ENCODE measurements around the gene LMO2. TPM values are rescaled to one million over a fixed set of nuclear protein-coding genes. Genes with fewer than 3 reads are reported as not detected.

Gene LMO2
- total RNA-seq, 1 experiment from 2014 or later = 0.33 TPM

DNA sequence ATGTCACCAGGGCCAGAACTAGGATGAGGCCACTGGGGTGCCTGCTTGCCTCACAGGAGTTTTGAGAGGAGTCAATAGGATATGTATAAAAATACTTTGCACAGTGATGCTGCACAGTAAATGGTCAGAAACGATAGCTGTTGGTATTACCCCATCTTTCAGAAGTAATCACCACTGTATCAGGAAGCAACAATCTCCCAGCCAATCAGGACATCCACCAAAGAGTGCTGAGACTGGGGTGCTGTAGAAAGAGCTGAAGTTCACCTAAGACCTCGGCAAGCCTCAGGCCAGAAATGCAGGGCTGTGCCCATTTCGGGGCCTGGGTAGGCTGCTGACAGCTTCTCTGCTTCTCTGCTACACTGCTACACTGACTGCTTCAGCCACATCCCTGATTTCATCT is 17.4 kb downstream of the LMO2 start:
- DNase-seq = no peak
- no peak overlapping the region for H3K23ac ChIP-seq (ENCODE audit: insufficient read length, low read depth, low read length)
- Mint-ChIP-seq H3K27me3 (ENCODE audit: low read depth) (peaks cover 68% of the 10 kb centered on the region), H3K4me3 (no peak overlapping the region), H3K36me3 (ENCODE audit: insufficient read depth in 1 of 3, low read depth in 3 of 3) (no peaks in the 10 kb centered on the region), H3K9me3 (no peaks in the 10 kb centered on the region), H3K27ac (no peak overlapping the region), H3K4me1 (peaks cover 10 to 15% of the 10 kb centered on the region in 2 experiments)
- no peak overlapping the region for H2BK15ac ChIP-seq (ENCODE audit: low read depth, low read length)
- H3K4ac ChIP-seq (ENCODE audit: low read depth, low read length) = no peak overlapping the region
- no peak overlapping the region for H2BK12ac ChIP-seq (ENCODE audit: insufficient read length, low read depth, low read length)
- no peak overlapping the region for H3K56ac ChIP-seq (ENCODE audit: insufficient read length, low read depth, low read length)
- H3K4me2 ChIP-seq (ENCODE audit: insufficient read depth, insufficient read length, low read length) = no peak overlapping the region
- no peak overlapping the region for H4K5ac ChIP-seq (ENCODE audit: insufficient read length, low read depth, low read length)
- no peaks in the 10 kb centered on the region for H3K79me2 ChIP-seq (ENCODE audit: insufficient read depth, low read length)
- H2BK120ac ChIP-seq (ENCODE audit: low read depth, low read length, poor library complexity, severe bottlenecking) = no peak overlapping the region
- no peaks in the 10 kb centered on the region for H3K79me1 ChIP-seq (ENCODE audit: insufficient read depth, low read depth, low read length, poor library complexity, severe bottlenecking)
- peaks cover 9% of the 10 kb centered on the region for H3K23me2 ChIP-seq (ENCODE audit: insufficient read length, low read depth, low read length, poor library complexity, severe bottlenecking)
- no peak overlapping the region for H4K8ac ChIP-seq (replicated peaks; ENCODE audit: insufficient read length, low read depth, low read length)
- WGBS (ENCODE audit: extremely low coverage, insufficient read length, low lambda C conversion rate) = no CpG with 5 or more reads among the region's 3 CpGs
- H4K20me1 ChIP-seq (ENCODE audit: control insufficient read depth, insufficient read depth, insufficient read length) = no peaks in the 10 kb centered on the region
- no peak overlapping the region for H3K14ac ChIP-seq (ENCODE audit: insufficient read depth, low read length)
- no peak overlapping the region for H2BK5ac ChIP-seq (ENCODE audit: insufficient read length, low read length)
- H3K27ac ChIP-seq (ENCODE audit: insufficient read length, low read depth, low read length) = no peak overlapping the region
- no peak overlapping the region for H3T11ph ChIP-seq (ENCODE audit: low read length)
- TF ChIP-seq, protein P1, sequence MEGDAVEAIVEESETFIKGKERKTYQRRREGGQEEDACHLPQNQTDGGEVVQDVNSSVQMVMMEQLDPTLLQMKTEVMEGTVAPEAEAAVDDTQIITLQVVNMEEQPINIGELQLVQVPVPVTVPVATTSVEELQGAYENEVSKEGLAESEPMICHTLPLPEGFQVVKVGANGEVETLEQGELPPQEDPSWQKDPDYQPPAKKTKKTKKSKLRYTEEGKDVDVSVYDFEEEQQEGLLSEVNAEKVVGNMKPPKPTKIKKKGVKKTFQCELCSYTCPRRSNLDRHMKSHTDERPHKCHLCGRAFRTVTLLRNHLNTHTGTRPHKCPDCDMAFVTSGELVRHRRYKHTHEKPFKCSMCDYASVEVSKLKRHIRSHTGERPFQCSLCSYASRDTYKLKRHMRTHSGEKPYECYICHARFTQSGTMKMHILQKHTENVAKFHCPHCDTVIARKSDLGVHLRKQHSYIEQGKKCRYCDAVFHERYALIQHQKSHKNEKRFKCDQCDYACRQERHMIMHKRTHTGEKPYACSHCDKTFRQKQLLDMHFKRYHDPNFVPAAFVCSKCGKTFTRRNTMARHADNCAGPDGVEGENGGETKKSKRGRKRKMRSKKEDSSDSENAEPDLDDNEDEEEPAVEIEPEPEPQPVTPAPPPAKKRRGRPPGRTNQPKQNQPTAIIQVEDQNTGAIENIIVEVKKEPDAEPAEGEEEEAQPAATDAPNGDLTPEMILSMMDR (conservative IDR thresholded peaks at IDR 0.05) = no peak
- no peak overlapping the region for H4K91ac ChIP-seq (ENCODE audit: insufficient read length, low read depth, low read length)
- no peaks in the 10 kb centered on the region for H3K4me1 ChIP-seq (ENCODE audit: insufficient read depth, low read length)
- no peaks in the 10 kb centered on the region for H3K9me3 ChIP-seq (ENCODE audit: control insufficient read depth, low read depth, low read length)
- H3K18ac ChIP-seq (ENCODE audit: insufficient read length, low read depth, low read length) = no peak overlapping the region
- peaks cover 6% of the 10 kb centered on the region; the same call in 1 of the 2 replicates for H3K27me3 ChIP-seq (ENCODE audit: insufficient read depth, low read length)
- no peak overlapping the region for H2AFZ ChIP-seq (ENCODE audit: low read length)
- no peak overlapping the region for H2BK20ac ChIP-seq (ENCODE audit: low read depth, low read length, poor library complexity, severe bottlenecking)
- H2AK5ac ChIP-seq (ENCODE audit: insufficient read length, low read length) = no peak overlapping the region
- no peak overlapping the region for H3K9ac ChIP-seq (ENCODE audit: extremely low read depth, insufficient read length, low read length)

Data from H9 (cell line).